GM19452 (cell line): ENCODE results near the gene ZNF831.

Source experiments
- ATAC-seq: cut with Tn5 transposase; IDR thresholded peaks from one replicate; pipeline ENCODE4 v1.9.1; 2021; ENCODE audit not compliant: unreplicated experiment

Gene ZNF831

DNA sequence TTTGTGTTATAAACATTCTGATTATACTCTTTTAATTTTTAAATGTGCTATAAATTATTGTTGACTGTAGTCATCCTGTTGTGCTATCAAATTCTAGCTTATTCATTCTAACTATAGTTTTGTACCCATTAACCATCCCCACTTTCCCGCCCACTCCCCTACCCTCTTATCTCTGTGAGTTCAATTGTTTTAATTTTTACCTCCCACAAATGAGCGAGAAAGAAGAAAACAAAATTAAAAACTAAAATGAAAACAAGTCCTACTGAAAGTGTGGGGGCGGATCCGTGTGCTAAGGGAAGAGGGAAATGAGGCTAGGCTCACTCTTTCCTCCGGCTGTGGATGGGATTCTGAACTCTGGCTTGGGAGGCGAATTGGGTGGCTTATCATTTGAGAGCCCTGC is 6.6 kb upstream of the ZNF831 start:
- no peak for ATAC-seq

DNA sequence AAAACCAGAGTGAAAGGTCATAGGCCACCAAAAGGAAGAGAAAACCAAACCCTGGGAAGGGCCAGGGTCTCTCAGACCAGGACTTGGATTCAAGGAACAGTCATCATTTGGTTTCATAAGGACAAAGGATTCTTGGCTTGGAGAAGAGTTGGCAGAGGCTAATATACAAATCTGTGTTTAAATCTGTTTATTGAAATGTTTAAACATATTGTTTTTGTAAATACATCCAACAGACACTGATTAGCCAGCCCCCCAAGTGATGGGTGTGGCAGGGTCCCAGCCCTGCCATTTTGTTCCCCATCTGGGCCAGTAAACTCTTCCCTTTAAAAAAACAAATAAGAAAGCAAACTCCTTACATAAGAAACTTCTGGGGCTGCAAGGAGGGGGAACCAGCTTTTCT is 6.1 kb upstream of the ZNF831 start:
- ATAC-seq, result no peak

- no peak for ATAC-seq
Measured at GRCh38 chr20:59157961-59158541, 5.6 kb upstream of the ZNF831 start.

DNA sequence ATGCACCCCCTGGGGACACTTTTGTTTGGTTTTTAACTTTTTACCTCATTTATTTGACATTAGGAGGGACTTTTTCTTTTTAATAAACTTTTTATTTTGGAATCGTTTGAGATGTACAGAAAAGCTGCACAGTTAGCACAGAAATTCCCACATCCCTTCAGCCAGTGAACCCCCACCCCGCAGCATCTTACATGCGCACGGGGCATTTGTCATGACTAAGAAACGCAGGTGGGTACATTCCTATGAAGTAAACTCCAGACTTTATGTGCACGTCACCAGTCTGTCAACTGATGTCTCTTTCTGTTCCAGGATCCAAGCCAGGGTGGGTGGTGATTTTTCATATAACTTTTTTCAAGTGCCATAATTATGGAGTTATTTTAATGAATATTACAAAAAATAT is 4.9 kb upstream of the ZNF831 start:
- ATAC-seq, result no peak

GRCh38 chr20:59159091-59159490 is 4.5 kb upstream of the ZNF831 start:
- no peak for ATAC-seq

- ATAC-seq, result no peak
Measured at GRCh38 chr20:59159493-59160376, 3.9 kb upstream of the ZNF831 start.

GRCh38 chr20:59160389-59161115 is 3.1 kb upstream of the ZNF831 start:
- no peak for ATAC-seq

- no peak for ATAC-seq
Measured at GRCh38 chr20:59161721-59162120, 1.9 kb upstream of the ZNF831 start.

DNA sequence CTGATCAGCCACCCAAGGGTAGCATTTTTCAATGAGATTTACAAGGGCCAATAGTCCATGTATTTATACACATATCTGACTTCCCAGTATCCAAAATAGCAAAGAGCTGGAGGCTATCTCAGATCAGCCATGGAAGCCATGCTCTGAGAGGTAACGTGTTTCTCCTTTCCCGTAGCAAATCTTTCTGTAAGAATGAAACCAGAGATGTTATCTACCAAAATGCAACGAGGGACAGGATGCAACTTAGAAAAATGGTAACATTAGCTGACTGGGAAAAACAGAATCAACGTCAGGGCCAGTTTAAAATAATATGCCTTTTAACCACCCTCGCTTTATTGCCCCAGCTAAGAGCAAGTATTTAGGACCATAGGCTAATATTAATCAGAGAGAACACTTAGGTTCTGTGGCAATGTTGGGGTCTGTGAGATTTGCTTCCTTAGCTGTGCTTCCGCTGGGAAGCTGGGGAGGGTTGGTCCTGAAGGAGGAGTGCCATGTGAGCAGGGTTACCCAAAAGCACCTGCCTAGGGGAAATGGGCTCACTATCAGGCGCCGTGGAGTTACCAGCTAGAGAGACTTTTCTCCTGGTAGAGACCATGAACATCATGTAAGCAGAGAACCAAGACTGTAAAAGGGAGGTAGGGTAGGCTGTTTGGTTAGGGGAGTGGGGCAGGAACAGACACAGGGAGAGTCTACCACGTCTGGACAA is 1.2 kb downstream of the ZNF831 start:
- ATAC-seq, result no peak

- ATAC-seq, result no peak
Measured at GRCh38 chr20:59165396-59165795, 1.8 kb downstream of the ZNF831 start.

- ATAC-seq, result no peak
Measured at GRCh38 chr20:59165891-59166709, 2.5 kb downstream of the ZNF831 start.

GRCh38 chr20:59170406-59171349 is 7.1 kb downstream of the ZNF831 start:
- no peak for ATAC-seq

GRCh38 chr20:59171986-59172385 is 8.4 kb downstream of the ZNF831 start:
- no peak for ATAC-seq

GRCh38 chr20:59173938-59174491 is 10.4 kb downstream of the ZNF831 start:
- no peak for ATAC-seq

DNA sequence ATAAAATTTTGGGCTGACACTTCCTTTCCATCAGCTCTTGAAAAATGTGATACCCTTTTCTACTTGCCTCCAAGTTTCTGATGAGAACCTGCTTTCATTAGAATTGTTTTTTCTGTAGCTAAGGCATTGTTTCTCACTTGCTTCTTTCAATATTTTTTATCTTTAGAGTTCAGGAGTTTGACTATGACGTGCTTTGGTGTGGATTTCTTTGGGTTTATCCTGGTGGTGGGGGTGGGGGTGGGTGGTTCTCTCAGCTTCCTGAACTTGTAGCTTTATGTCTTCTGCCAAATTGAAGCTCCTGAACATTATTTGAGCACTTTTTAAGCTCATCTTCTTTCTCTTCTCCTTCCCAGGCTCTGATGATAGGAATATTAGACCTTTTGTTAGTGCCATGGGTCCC is 11.4 kb downstream of the ZNF831 start:
- ATAC-seq, result no peak

GRCh38 chr20:59175861-59176260 is 12.2 kb downstream of the ZNF831 start:
- ATAC-seq, result no peak

- ATAC-seq, result no peak
Measured at GRCh38 chr20:59176812-59177211, 13.2 kb downstream of the ZNF831 start.

- ATAC-seq, result peak; percentile 76
Measured at GRCh38 chr20:59177266-59178250, 13.9 kb downstream of the ZNF831 start.
